HEK293T (cell line): ENCODE data around the gene FBXL2.

Source experiments
- FOXA1 ChIP-seq: fragments of 450-650 bp; IDR thresholded peaks from 2 replicates; pipeline ENCODE4 v1.6.1; 2016; ENCODE audit warnings: mild to moderate bottlenecking
- FOXM1 ChIP-seq: fragments of 450-650 bp; IDR thresholded peaks from 2 replicates; pipeline ENCODE4 v1.6.1; 2017; ENCODE audit warnings: mild to moderate bottlenecking, borderline replicate concordance
- TARDBP ChIP-seq: fragments of 450-650 bp; IDR thresholded peaks from 2 replicates; pipeline ENCODE4 v1.6.1; 2016

- no peak for TF ChIP-seq FOXM1
- TF ChIP-seq FOXA1 = no peak
- TF ChIP-seq TARDBP = no peak
Observed at GRCh38 chr3:33318710-33319380, 41.6 kb downstream of the FBXL2 start.
